ENCODE measurements around the gene BNIP2.

The BNIP2 gene

DNA sequence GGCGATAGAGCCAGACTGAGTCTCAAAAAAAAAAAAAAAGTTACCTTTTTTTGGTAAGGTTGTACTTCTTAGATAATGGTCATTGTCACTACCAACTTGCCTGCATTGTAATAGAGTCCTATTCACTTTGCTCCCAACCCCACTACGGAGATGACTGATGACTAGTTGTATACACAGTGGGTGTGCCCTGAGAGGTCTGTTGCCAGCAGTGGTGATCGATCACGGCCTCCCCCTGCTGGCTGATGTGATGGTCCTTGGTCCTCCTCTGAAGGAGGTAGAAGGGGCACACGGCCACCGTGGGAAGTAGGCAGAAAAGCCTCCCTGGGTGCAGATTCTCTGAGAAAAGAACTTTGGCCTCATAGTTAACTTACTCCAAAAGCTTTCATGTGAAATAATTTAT is 66.8 kb downstream of the BNIP2 start:
- peak; percentile 13 for DNase-seq

- no peak for DNase-seq
Observed at GRCh38 chr15:59618406-59618805, 70.7 kb downstream of the BNIP2 start.

DNA sequence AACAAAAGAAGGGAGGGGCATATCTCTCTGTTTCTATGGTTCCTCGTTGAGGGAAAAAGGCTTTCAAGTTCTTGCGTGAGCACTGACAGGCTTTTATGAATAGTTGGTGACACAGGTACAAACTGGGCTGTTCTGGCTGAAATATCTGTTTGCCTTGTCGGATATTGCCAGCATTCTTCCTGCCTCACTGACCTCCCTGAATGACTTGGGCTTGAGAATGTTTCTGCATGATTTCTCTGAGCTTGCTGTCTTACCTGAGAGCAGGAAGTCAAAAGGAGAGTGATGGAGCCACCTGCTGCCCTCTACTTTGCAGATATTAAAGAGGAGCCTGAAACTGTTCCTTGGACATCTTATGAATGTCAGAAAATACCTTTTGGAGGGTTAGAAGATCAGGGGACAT is 72.7 kb downstream of the BNIP2 start:
- no peak for DNase-seq

GRCh38 chr15:59615661-59616060 is 73.5 kb downstream of the BNIP2 start:
- DNase-seq: no peak

DNA sequence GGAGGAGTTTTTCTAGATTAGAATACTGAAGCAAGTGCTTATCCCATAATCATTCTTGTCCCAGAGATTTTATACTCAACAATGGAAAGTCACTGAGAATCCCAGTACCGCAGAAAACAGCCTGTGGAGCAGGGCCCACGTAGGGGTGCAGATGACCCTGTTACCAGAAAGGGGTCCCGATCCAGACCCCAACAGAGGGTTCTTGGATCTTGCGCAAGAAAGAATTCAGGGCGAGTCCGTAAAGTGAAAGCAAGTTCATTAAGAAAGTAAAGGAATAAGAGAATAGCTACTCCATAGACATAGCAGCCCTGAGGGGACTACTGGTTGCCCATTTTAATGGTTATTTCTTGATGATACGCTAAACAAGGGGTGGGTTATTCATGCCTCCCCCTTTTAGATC is 75.0 kb downstream of the BNIP2 start:
- no peak for DNase-seq

DNA sequence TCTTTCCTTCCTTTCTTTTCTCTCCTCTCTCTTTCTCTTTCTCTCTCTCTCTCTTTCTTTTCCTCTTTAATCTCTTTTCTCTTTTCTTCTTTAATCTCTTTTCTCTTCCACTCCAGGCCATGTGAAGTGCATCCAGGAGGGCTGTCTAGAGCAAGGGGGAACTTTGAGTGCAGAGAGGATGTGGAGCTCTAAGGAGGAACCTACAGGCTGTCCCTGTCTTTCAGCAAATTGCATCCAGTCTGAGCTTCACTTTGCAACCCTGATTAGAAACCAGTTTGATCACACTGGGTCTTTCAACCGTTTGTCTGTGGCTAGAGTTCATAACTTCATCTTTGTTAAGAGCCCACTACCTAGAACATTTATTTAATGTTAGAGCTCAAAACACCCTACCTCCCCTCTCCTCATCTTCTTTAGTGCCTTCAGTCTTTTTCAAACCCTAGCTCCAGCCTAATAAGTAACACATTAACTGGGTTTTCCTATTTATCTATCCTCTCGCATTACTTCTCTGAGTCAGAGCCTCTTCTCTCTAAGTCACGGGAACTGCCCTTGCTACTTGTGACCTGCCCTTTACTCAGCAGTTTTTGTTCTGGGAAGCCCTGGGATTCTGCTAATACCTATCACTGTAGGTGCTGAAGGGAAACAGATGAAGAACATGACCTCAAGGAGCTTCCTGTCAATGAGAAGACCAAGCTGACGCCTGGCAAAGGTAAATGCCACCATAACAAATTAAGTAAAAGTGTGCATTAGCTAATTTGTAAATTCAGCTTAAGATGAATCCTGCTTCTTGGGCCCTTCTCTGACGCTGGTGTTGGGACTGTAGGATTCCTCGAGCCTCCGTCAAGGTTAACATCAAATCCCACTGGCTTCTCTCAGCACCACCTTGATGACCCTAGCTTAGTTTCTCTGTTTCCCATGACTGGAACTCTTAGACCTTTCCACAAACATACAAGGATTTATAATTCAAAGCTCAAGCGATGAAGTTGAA is 77.6 kb downstream of the BNIP2 start, which contains the start of gene GCNT3:
GCNT3 (plus strand) TSS at position 508 of the 985 bp plus-strand sequence. CDS start 6,456 bp downstream, outside the sequence.
- DNase-seq: no peak

GRCh38 chr15:59609730-59610712 is 79.1 kb downstream of the BNIP2 start:
- DNase-seq: no peak

All from CD4-positive, alpha-beta T cell treated with Interleukin-10 for 1 hour (primary cell).